PC-9 (cell line): ENCODE measurements around the gene CAMKMT.

Experiments used
- CTCF ChIP-seq: fragments of 200-600 bp; sonication (generic); conservative IDR thresholded peaks from 2 replicates; pipeline ENCODE4 v1.6.1; 2017; ENCODE audit warnings: mixed run types, antibody characterized with exemption, mild to moderate bottlenecking, moderate library complexity
- EZH2 ChIP-seq: fragments of 200-600 bp; sonication (generic); IDR thresholded peaks from 2 replicates; pipeline ENCODE4 v1.8.0; 2017; ENCODE audit warnings: antibody characterized with exemption, low read depth

DNA sequence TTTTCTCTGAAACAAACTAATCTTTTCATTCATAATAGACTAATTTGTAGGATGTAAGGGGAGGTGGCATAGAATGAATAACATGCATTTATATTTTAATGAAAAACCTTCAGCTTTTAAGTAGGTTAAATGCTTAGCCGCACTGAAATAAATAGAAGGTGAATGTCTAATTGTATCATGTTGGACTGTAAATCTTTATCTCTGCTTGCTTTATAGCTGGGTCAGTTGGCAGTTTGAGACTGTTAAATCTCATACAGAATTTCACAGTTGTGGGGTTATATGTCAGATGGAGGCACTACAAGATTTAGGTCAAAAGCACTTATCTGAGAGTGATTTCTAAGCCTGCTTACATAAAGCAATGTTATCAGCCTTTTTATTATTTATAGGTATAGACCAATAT, 405.0 kb downstream of the CAMKMT start:
- no peak for TF ChIP-seq EZH2
- no peak for TF ChIP-seq CTCF
